Activated CD8-positive, alpha-beta T cell treated with anti-CD3 and anti-CD28 coated beads, Interleukin-2, amount 10 ng/mL, durations not matched to agents 7 days and 5 days (primary cell): ENCODE data around the gene COL6A3. TPM values are rescaled to one million over a fixed set of nuclear protein-coding genes. Genes with fewer than 3 reads are reported as not detected.

Experiments used
- ATAC-seq: fragments of 150-1000 bp; cut with Tn5 transposase; one replicate; pipeline ENCODE4 v1.10.0; 2021; ENCODE audit warnings: moderate library complexity
- CTCF ChIA-PET: fragments of 350-600 bp; sonication (Branson Sonifier 250); formaldehyde crosslinking; loops from one replicate; lab custom pipeline; 2021; ENCODE audit warnings: antibody characterized with exemption; lab: Charles Lee
- POLR2A ChIA-PET: fragments of 350-600 bp; sonication (Branson Sonifier 250); formaldehyde crosslinking; loops from one replicate; lab custom pipeline; 2021; ENCODE audit warnings: antibody characterized with exemption; lab: Charles Lee
- DNase-seq: peaks from one replicate; pipeline ENCODE4 v3.0.0-alpha.2; 2020
- H3K27ac Mint-ChIP-seq: one replicate; pipeline ENCODE4 v1.8.0; 2021; ENCODE audit warnings: mild to moderate bottlenecking, mixed read lengths
- H3K27me3 Mint-ChIP-seq: one replicate; pipeline ENCODE4 v1.8.0; 2021; ENCODE audit warnings: low read depth, mixed read lengths
- H3K36me3 Mint-ChIP-seq: one replicate; pipeline ENCODE4 v1.8.0; 2021; ENCODE audit warnings: low read depth, mixed read lengths
- H3K4me1 Mint-ChIP-seq: one replicate; pipeline ENCODE4 v1.8.0; 2021; ENCODE audit warnings: low read depth, mixed read lengths
- H3K4me3 Mint-ChIP-seq: one replicate; pipeline ENCODE4 v1.8.0; 2021; ENCODE audit warnings: mild to moderate bottlenecking, mixed read lengths
- H3K9me3 Mint-ChIP-seq: one replicate; pipeline ENCODE4 v1.8.0; 2022; ENCODE audit warnings: mixed read lengths; ENCODE audit not compliant: insufficient read depth
- total RNA-seq, 2 experiments: library from RNA; stranded (reverse); gene quantifications; one replicate each; pipeline ENCODE4 v1.2.3, GENCODE V29; 2021

Gene COL6A3
- total RNA-seq, 2 experiments from 2014 or later: 0.03 to 0.10 TPM

- ATAC-seq (no peak), DNase-seq (no peak)
- POLR2A ChIA-PET: no interaction called here
- peaks cover 4% of the 10 kb centered on the region for H3K27me3 Mint-ChIP-seq
- H3K4me1 Mint-ChIP-seq: no peaks in the 10 kb centered on the region
- no peaks in the 10 kb centered on the region for H3K36me3 Mint-ChIP-seq
- H3K27ac Mint-ChIP-seq: no peak overlapping the region
- CTCF ChIA-PET: no interaction called here
- H3K4me3 Mint-ChIP-seq: no peak overlapping the region
- no peaks in the 10 kb centered on the region for H3K9me3 Mint-ChIP-seq
Observed at GRCh38 chr2:237320801-237321560, 93.0 kb downstream of the COL6A3 start.

GRCh38 chr2:237319887-237320286, 94.1 kb downstream of the COL6A3 start:
- Mint-ChIP-seq H3K9me3 (no peaks in the 10 kb centered on the region), H3K36me3 (no peaks in the 10 kb centered on the region), H3K27me3 (peaks cover 4% of the 10 kb centered on the region), H3K4me1 (no peaks in the 10 kb centered on the region), H3K27ac (no peak overlapping the region), H3K4me3 (no peak overlapping the region)
- POLR2A ChIA-PET: no interaction called here
- CTCF ChIA-PET: no interaction called here
- DNase-seq: no peak
- no peak for ATAC-seq

GRCh38 chr2:237319086-237319820, 94.7 kb downstream of the COL6A3 start:
- H3K36me3 Mint-ChIP-seq: no peaks in the 10 kb centered on the region
- CTCF ChIA-PET: no interaction called here
- no peak overlapping the region for H3K4me3 Mint-ChIP-seq
- no peak for ATAC-seq
- H3K27me3 Mint-ChIP-seq: peaks cover 4% of the 10 kb centered on the region
- POLR2A ChIA-PET: no interaction called here
- DNase-seq: no peak
- H3K27ac Mint-ChIP-seq: no peak overlapping the region
- no peaks in the 10 kb centered on the region for H3K9me3 Mint-ChIP-seq
- no peaks in the 10 kb centered on the region for H3K4me1 Mint-ChIP-seq

- ChIA-PET POLR2A (no interaction called here), CTCF (no interaction called here)
- Mint-ChIP-seq H3K4me3 (no peak overlapping the region), H3K27ac (no peak overlapping the region), H3K9me3 (no peaks in the 10 kb centered on the region), H3K4me1 (no peaks in the 10 kb centered on the region), H3K27me3 (peaks cover 9% of the 10 kb centered on the region), H3K36me3 (no peaks in the 10 kb centered on the region)
- DNase-seq (no peak), ATAC-seq (no peak)
Observed at GRCh38 chr2:237316339-237316738, 97.6 kb downstream of the COL6A3 start.

- Mint-ChIP-seq H3K4me3 (no peak overlapping the region), H3K27me3 (peaks cover 9% of the 10 kb centered on the region), H3K4me1 (no peaks in the 10 kb centered on the region), H3K36me3 (no peaks in the 10 kb centered on the region), H3K9me3 (no peaks in the 10 kb centered on the region), H3K27ac (no peak overlapping the region)
- DNase-seq (no peak), ATAC-seq (no peak)
- CTCF ChIA-PET: no interaction called here
- POLR2A ChIA-PET: no interaction called here
Observed at GRCh38 chr2:237315829-237316225, 98.1 kb downstream of the COL6A3 start.

GRCh38 chr2:237315170-237315828, 98.7 kb downstream of the COL6A3 start:
- H3K27ac Mint-ChIP-seq: no peak overlapping the region
- H3K4me3 Mint-ChIP-seq: no peak overlapping the region
- CTCF ChIA-PET: no interaction called here
- DNase-seq (no peak), ATAC-seq (no peak)
- no peaks in the 10 kb centered on the region for H3K36me3 Mint-ChIP-seq
- H3K9me3 Mint-ChIP-seq: no peaks in the 10 kb centered on the region
- no peaks in the 10 kb centered on the region for H3K4me1 Mint-ChIP-seq
- peaks cover 9% of the 10 kb centered on the region for H3K27me3 Mint-ChIP-seq
- POLR2A ChIA-PET: no interaction called here

- Mint-ChIP-seq H3K27me3 (peaks cover 9% of the 10 kb centered on the region), H3K9me3 (no peaks in the 10 kb centered on the region), H3K4me3 (no peak overlapping the region), H3K4me1 (no peaks in the 10 kb centered on the region), H3K36me3 (no peaks in the 10 kb centered on the region), H3K27ac (no peak overlapping the region)
- ATAC-seq: no peak
- ChIA-PET POLR2A (no interaction called here), CTCF (no interaction called here)
- no peak for DNase-seq
Observed at GRCh38 chr2:237314681-237315080, 99.3 kb downstream of the COL6A3 start.

- no peaks in the 10 kb centered on the region for H3K9me3 Mint-ChIP-seq
- DNase-seq (no peak), ATAC-seq (no peak)
- no peaks in the 10 kb centered on the region for H3K36me3 Mint-ChIP-seq
- no peak overlapping the region for H3K27ac Mint-ChIP-seq
- H3K4me1 Mint-ChIP-seq: no peaks in the 10 kb centered on the region
- H3K4me3 Mint-ChIP-seq: no peak overlapping the region
- POLR2A ChIA-PET: no interaction called here
- H3K27me3 Mint-ChIP-seq: peaks cover 9% of the 10 kb centered on the region
- CTCF ChIA-PET: no interaction called here
Observed at GRCh38 chr2:237314198-237314597, 99.8 kb downstream of the COL6A3 start.

GRCh38 chr2:237312021-237312755, 101.8 kb downstream of the COL6A3 start:
- POLR2A ChIA-PET: no interaction called here
- no peaks in the 10 kb centered on the region for H3K9me3 Mint-ChIP-seq
- H3K36me3 Mint-ChIP-seq: no peaks in the 10 kb centered on the region
- no peak overlapping the region for H3K27ac Mint-ChIP-seq
- ATAC-seq (no peak), DNase-seq (no peak)
- H3K4me1 Mint-ChIP-seq: no peaks in the 10 kb centered on the region
- peaks cover 9% of the 10 kb centered on the region for H3K27me3 Mint-ChIP-seq
- CTCF ChIA-PET: no interaction called here
- H3K4me3 Mint-ChIP-seq: no peak overlapping the region

GRCh38 chr2:237310515-237311114, 103.3 kb downstream of the COL6A3 start:
- no peak overlapping the region for H3K4me3 Mint-ChIP-seq
- POLR2A ChIA-PET: no interaction called here

GRCh38 chr2:237309416-237309815, 104.5 kb downstream of the COL6A3 start:
- Mint-ChIP-seq H3K27ac (no peak overlapping the region), H3K9me3 (no peaks in the 10 kb centered on the region), H3K36me3 (no peaks in the 10 kb centered on the region), H3K4me1 (no peaks in the 10 kb centered on the region), H3K4me3 (no peak overlapping the region), H3K27me3 (peaks cover 6% of the 10 kb centered on the region)
- ChIA-PET CTCF (no interaction called here), POLR2A (no interaction called here)
- ATAC-seq (no peak), DNase-seq (no peak)

More at GRCh38 chr2:237310515-237311114, 103.3 kb downstream of the COL6A3 start:
- Mint-ChIP-seq H3K4me1 (no peaks in the 10 kb centered on the region), H3K9me3 (no peaks in the 10 kb centered on the region), H3K36me3 (no peaks in the 10 kb centered on the region), H3K27me3 (peaks cover 6% of the 10 kb centered on the region), H3K27ac (no peak overlapping the region)
- ATAC-seq (no peak), DNase-seq (no peak)
- CTCF ChIA-PET: no interaction called here
